Vagina (tissue), 2 donors: ENCODE results near the gene DSP.

Source experiments
- POLR2A ChIP-seq, 2 donors: fragments of 450-650 bp; IDR thresholded peaks; one replicate each; pipeline ENCODE4 v1.6.1; 2017; ENCODE audit warnings: antibody characterized with exemption in 2 of 2, mild to moderate bottlenecking in 2 of 2, moderate library complexity in 2 of 2
- POLR2AphosphoS5 ChIP-seq, 2 donors: sonication (generic); formaldehyde crosslinking; IDR thresholded peaks; one replicate each; pipeline ENCODE4 v1.9.0; 2017; ENCODE audit warnings: antibody characterized with exemption in 2 of 2, mild to moderate bottlenecking in 2 of 2, low read depth in 1 of 2; ENCODE audit not compliant: insufficient read depth in 1 of 2
- TF ChIP-seq, protein P1 (sequence below), 3 experiments: fragments of 450-650 bp in 2 of 3; fragments of 200-600 bp in 1 of 3; sonication (generic) in 1 of 3; IDR thresholded peaks; one replicate each; pipeline ENCODE4 v1.5.1; 2017 to 2019; ENCODE audit warnings: antibody characterized with exemption in 3 of 3, mild to moderate bottlenecking in 2 of 3, moderate library complexity in 2 of 3

DNA sequence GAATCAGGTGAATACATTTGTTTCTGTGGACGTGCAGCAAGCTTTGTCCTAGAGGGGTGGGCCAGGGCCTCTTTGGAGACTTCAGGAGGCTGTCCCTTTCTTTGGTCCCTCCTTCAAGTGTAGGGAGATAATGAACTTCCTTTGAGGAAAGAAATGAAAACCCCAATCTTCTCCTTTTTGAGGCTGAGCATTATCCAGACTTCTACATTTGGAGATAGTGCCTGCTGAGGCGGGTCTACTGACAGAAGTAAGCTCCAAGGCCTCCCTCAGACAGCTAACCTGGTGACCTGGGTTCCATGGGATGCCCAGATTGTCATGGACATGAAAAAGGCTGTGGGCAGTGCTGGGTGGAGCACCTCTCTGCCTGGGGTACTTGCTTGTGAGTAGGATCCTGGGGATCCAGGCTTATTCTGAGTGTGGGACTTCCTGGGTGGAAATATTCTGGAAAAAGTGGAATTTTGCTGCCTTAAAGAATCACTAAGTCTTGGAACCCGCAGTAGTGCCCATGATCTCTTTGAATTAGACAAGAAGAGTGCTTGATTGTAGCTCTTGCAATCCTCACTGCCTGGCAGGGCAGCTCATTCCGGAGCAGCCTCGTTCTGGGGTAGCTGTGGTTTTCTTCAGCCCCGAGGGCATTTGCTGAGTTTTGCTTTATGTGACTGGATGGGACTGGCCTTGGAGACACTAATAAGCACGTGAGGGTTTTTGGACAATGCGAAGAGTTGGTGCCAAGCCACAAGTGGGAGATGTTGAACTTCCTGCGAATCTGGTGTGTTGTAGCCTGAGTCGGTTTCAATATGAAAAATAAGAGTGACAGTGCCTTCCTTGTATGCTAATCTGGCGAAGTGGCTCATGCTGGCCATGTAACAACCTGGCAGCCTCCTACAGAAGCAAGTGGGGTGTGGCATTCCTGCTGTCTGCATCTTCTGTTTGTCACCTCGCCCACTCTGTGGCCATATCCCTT, 76.6 kb downstream of the DSP start:
- TF ChIP-seq POLR2AphosphoS5 (IDR thresholded peaks at IDR 0.05; ENCODE audit: insufficient read depth in 1 of 2, low read depth in 1 of 2): peak in 1 of 2 donors; percentile 47
- TF ChIP-seq, protein P1, sequence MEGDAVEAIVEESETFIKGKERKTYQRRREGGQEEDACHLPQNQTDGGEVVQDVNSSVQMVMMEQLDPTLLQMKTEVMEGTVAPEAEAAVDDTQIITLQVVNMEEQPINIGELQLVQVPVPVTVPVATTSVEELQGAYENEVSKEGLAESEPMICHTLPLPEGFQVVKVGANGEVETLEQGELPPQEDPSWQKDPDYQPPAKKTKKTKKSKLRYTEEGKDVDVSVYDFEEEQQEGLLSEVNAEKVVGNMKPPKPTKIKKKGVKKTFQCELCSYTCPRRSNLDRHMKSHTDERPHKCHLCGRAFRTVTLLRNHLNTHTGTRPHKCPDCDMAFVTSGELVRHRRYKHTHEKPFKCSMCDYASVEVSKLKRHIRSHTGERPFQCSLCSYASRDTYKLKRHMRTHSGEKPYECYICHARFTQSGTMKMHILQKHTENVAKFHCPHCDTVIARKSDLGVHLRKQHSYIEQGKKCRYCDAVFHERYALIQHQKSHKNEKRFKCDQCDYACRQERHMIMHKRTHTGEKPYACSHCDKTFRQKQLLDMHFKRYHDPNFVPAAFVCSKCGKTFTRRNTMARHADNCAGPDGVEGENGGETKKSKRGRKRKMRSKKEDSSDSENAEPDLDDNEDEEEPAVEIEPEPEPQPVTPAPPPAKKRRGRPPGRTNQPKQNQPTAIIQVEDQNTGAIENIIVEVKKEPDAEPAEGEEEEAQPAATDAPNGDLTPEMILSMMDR (IDR thresholded peaks at IDR 0.05): no peak
- no peak for TF ChIP-seq POLR2A (IDR thresholded peaks at IDR 0.05)
